SK-N-SH treated with all-trans-retinoic acid at 6 μM for 48 hours (cell line): ENCODE results near the gene RBP5.

Source experiments
- BACH2 ChIP-seq: fragments of 250-450 bp; sonication (Bioruptor Pico); IDR thresholded peaks from 2 replicates; pipeline ENCODE4 v1.9.0; 2021; ENCODE audit warnings: mild to moderate bottlenecking, borderline replicate concordance
- ISL1 ChIP-seq: fragments of 250-450 bp; sonication (Bioruptor Pico); IDR thresholded peaks from 2 replicates; pipeline ENCODE4 v2.1.2; 2022; ENCODE audit warnings: mild to moderate bottlenecking, moderate library complexity
- PATZ1 ChIP-seq: fragments of 250-450 bp; sonication (Bioruptor Pico); IDR thresholded peaks from 2 replicates; pipeline ENCODE4 v1.8.0; 2020; ENCODE audit warnings: mild to moderate bottlenecking, moderate library complexity, borderline replicate concordance
- ZFP30 ChIP-seq: fragments of 450-650 bp; formaldehyde crosslinking; IDR thresholded peaks from 2 replicates; pipeline ENCODE4 v1.5.0; 2022; ENCODE audit warnings: mild to moderate bottlenecking, moderate library complexity

DNA sequence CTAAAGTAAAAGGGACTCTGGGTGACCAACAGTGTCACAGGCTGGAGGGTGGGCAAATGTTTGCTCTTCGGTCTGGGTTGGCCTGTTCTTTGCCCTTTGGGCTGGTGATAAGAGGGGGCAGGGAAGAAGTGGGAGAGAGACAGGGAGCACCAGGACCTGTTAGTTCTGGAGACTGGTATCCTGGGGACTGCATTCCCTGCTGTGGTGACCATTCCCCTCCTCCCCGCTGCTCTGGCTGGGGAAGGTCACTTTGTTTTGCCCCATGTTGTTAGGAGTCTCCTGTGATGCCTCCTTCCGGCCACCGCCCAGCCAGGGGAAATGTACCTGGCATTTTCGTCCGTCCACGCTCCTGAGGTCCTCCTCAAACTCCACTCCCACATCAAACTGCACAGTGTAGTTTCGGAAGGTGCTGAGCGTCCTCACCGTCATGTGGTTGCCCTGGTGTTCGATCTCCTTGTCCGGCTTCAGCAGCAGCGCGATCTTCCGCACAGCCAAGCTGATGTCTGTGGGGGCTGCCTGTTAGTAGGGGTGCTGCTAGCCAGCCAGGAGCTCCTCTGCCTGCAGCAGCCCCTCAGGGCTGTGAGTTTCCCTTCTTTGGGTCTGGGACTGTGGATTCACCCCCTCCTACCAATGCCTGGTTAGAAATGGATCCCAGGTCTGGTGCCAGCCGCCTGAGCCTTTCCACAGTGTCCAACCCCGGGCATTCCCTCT lies 618 bp downstream of the RBP5 start:
- no peak for TF ChIP-seq ISL1
- TF ChIP-seq ZFP30 (CRISPR knock-in tag) = no peak
- TF ChIP-seq PATZ1 (CRISPR knock-in tag) = no peak
- TF ChIP-seq BACH2 (CRISPR knock-in tag) = no peak
